Raji (cell line): ENCODE results near the gene WWOX.

Experiments
- POLR2A ChIP-seq: IDR thresholded peaks from 2 replicates; pipeline ENCODE4 v1.6.1; 2011; ENCODE audit warnings: low read depth, low read length, control low read depth; ENCODE audit not compliant: insufficient read depth

Gene WWOX

DNA sequence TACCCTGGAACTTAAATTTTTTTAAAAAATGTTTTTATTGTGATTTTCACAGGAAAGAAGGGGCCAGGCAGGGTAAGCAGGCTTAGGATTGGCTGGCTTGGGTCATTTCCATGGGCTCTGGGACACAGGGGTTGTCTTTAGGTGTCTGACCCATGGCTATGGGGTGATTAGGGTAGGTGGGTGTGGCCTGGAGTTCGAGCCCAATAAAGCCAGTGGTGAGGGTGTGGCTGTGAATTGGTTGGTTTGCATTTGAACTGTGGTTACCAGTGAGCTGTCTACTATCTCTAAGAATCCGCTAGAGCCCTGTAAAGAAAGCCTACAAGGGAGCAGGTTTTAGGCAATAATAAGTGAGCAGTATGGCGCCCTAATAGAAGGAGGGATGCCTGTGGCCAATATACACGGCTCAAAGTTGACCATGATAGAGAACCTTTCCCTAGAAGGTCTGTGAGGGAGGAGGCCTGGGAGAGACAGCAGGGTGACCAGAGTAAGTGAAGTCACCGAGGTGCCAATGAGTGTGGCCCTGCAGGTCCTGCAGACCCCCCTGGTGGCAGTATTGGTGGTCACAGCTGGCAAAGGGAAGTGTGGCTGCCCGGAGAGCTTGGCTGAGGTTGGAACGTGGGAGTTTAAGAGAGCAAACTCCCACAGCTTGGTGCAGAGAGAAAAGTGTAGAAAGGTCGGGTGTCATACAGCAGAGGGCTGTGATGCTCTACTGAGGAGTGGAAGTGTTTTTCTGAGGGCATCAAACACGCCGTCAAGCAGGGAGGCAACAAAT lies 454.0 kb downstream of the WWOX start:
- no peak for TF ChIP-seq POLR2A

DNA sequence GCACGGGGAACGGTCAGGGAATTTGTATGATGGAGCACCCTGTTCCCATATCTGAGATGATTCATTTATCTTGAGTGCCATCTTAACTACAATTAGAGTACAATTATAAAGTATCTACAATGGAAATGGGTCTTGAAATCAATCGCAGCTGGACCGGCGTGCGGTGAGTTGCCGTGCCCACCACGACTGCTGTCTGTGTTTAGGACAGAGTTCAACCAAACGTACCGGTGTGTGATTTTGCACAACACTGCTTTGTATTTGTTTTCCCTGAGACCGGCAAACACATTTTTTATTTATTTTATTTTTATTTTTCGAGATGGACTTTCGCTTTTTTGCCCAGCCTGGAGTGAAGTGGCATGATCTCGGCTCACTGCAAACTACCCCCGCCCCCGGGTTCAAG lies 457.0 kb downstream of the WWOX start:
- no peak for TF ChIP-seq POLR2A

DNA sequence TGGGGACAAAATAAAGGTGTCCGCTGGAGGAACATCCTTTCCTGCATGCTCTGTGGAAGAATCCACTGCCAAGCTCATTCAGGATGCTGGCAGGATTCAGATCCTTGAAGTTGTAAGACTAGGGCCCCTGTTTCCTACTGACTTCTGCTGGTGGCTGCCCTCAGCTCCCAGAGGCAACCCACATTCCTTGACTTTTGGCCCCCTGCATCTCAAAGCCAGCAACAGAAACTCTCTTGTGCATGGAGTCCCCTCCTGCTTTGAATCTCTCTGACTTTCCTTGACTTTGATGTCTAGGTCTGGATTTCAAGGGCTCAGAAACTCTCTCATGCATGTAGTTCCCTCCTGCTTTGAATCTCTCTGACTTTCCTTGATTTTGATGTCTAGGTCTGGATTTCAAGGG lies 461.5 kb downstream of the WWOX start:
- TF ChIP-seq POLR2A, result no peak

DNA sequence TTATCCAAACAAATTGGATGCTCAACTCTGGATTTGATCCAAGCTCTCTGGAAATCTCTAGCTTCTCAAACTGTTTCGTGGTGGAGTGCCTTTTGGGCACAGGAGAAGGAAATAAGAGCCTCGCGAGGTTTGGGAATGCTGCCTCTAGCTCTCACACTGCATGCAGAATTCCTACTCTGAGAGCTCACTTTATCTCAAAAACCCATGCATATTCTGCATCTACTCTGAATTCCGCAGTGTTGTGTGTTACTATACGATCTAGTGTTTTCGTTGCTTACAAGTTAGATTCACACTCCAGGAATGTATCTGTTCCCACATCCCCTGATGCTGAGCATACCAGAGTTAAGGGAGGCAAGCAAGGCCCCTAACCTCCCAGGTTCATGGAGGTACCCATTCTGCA lies 462.7 kb downstream of the WWOX start:
- no peak for TF ChIP-seq POLR2A

DNA sequence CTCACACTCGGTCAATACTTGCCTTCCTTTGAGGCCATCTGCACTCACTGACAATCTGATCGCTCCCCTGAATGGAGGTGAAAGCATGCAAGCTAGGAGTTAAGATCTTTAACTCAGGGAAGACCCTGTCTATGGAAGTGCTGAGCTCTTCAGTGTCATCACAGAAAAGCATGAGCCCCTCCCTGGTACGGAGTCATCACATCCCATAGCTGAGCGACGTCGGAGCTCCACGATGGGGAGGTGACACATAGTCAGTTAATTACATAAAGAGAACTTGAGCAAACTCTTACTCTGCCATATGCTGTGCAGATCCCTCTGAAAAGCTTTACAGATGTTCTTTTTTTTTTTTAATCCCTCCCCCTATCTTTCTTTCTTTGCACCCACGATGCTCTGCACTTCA lies 463.2 kb downstream of the WWOX start:
- no peak for TF ChIP-seq POLR2A

DNA sequence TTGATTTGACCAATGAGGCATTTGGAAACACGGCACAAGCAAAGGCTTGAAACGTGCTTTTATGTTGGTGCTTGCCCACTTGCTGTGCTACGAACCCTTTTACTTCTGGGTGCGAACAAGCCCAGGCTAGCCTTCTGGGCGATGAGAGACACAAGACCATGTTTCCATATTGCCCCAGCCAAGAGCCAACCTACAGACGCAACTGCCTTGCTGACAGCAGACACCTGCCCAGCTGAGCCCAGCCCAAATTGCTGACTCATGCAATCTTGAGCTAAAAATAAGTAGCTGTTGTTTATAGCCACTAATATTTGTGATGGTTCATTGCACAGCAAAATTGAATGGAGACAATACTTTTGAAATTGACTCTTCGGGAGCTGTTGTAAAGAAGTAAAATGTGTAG lies 464.5 kb downstream of the WWOX start:
- TF ChIP-seq POLR2A, result no peak

DNA sequence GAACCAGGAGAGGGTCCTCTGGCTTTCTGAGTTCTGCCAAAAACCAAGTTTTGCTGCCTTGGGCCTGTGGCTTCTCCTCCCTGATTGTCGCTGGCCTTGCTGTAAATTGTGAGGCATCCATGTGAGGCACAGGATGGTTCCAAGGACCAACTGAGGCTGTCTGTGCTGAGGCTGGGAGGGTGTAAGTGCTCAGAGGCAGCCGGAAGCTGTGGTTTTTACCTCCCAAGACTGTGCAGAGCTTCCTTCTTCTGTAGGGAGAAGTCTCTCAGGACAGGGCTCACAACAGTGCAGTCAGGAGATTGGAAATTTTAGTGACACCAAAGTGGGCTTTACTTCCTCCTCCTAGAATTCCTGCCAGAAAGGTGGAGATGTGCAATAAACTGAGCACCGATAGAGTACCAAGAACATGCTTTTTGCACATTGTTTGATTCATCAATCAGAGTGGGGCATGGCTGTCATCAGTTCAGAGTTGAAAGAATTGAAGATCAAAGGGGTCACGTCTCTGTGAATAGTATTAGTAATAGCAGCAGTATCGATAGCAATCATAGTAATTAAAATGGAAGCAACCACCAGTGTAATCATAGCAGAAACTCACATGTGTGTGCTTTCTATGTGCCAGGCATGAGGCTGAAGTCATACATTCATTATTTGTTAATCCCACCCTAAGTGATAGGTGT lies 467.1 kb downstream of the WWOX start:
- no peak for TF ChIP-seq POLR2A

DNA sequence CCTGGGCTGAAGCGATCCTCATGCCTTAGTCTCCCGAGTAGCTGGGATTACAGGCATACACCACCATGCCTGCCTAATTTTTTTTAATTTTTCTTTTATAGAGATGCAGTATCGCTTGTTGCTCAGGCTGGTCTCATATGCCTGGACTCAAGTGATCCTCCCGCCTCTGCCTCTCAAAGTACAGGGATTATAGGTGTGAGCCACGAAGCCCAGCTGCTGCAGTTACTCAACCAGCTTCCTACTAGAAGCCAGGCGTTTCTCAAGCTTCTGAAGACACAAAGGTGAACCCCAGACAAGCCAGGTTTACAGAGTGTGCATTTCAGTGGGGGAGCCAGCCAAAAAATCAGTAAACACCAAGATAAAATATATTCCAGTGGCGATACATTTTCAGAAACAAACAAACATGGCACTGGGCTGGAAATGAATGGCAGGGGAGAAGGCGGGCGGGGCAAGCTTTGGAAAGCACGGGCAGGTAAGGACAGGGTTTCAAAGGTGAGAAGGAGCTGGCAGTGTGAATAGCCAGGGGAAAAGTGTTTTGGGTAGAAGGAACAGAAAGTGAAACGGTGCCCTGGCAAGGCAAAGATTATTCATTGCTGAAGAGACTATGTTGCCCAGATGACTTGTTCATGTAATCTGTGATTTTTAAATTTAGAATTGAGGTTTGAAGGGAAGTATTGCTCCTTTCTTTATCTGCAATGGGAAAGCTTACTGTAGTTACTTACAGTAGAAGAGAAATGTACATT lies 471.1 kb downstream of the WWOX start:
- TF ChIP-seq POLR2A, result no peak

DNA sequence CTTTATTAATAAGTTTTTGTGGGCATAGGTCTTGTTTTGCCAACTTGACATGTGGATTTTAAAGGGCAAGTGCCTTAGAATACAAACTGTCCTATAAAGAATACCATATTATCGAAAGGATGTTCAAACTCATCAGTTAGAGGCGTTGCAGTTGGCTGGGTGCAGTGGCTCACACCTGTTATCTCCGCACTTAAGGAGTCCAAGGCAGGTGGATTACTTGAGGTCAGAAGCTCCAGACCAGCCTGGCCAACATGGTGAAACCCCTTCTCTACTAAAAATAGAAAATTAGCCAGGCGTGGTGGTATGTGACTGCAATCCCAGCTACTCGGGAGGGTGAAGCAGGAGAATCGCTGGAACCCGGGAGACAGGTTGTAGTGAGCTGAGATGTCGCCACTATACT lies 472.0 kb downstream of the WWOX start:
- no peak for TF ChIP-seq POLR2A

DNA sequence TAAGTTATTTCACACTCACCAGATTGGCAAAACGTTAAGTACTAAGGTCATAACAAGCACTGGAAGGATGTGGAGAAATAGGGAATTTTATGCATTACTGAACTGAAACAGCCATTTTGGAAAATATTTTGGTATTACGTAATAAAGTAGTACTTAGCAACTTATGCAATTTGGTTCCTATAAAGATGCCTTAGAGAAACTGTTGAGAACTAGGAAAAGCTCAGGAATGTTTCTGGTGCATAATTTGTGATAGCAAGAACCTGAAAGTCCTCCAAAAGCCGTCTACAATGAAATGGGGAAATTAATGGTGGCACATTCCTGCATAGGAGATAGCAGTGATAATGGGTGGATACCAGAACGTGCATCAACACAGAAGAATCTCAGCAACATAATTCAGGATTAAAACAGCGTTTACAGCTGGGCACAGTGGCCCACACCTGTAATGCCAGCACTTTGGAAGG lies 472.5 kb downstream of the WWOX start:
- TF ChIP-seq POLR2A, result no peak

DNA sequence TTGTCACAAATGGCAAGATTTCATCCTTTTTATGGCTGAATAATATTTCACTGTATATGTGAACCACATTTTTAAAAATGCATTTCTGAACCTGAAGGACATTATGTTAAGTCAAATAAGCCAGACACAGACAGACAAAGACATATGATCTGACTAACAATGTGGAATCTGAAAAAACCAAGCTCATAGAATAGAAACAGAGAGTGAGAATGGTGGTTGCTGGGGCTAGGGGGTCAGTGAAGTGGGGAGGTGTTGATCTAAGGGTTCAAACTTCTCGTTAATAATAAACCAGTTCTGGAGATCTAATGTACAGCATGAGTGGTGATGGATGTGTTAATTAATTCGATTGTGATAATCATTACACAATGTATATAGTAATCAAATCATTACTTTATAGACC lies 475.1 kb downstream of the WWOX start:
- no peak for TF ChIP-seq POLR2A

DNA sequence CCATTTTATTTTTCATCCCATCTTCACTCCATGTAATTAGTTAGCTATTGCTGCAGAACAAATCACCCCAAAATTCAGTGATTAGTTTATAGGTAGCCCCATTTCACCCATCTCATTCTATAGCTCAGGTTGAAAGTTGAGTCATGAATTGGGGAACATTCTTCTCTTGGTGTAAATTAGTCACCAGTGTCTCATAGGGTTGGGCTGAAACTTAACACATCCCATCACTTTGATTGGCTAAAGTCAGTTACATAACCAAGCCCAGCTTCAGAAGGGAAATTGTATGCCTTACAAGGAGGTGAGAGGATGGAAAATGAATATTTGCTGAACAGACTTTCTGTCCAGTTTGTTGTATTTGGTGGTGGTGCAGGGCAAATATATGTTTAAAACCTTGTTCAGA lies 477.5 kb downstream of the WWOX start:
- TF ChIP-seq POLR2A, result no peak

DNA sequence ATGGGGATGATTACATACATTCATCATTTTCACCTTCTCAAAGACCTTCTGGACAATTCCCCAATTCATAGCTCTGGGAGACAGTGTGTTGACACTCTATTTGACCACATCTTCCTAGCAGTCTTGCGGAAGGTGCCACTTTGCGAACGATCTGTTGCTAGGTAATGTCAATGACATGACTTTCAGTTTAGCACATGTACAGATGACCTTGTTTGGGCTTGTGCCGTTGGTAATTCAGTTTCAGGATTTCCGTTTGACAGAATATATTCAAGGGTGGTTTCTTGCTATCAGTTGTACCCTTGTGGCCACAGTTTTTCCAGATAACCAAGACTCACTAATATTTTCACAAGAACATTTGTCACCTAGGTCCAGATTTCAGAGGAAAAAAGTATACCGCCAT lies 478.2 kb downstream of the WWOX start:
- no peak for TF ChIP-seq POLR2A

DNA sequence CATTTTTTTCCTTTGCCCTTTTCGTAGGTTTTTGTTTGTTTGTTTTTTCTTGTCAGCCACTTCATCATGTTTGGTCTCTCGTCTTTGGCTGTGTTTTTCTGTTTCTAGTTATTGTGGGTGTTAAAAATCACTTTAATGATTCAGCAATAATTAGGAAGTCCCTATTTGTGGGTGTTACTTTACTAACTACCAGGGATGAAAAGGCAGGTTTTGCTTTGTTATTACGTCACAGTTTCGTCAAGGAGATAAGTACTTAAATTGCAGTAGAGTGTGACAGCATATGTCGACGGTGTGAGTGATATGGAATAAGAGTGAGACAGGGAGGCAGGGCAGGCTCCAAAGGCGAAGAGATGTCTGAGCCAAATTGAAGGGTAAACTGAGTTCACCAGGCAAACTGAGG lies 479.6 kb downstream of the WWOX start:
- TF ChIP-seq POLR2A, result no peak

DNA sequence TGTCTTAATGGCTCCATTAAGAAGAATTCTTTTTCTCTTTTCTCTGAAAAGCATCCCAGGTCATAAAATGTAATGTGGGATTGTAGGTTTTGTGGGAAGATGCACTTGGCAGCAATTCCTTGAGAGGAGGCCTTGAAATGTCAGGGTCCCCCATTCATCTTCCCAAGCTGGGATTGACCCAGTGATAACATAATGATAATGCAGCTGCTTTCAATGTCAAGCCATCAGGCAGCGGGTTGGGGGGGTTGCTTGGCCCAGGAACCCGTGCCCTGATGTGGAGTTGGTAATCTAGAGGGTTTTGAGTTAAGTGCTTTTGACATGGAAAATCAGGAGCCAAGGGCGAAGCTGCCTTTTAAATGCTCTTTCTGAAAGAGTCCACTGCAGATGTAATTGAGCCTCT lies 484.0 kb downstream of the WWOX start:
- TF ChIP-seq POLR2A, result no peak

DNA sequence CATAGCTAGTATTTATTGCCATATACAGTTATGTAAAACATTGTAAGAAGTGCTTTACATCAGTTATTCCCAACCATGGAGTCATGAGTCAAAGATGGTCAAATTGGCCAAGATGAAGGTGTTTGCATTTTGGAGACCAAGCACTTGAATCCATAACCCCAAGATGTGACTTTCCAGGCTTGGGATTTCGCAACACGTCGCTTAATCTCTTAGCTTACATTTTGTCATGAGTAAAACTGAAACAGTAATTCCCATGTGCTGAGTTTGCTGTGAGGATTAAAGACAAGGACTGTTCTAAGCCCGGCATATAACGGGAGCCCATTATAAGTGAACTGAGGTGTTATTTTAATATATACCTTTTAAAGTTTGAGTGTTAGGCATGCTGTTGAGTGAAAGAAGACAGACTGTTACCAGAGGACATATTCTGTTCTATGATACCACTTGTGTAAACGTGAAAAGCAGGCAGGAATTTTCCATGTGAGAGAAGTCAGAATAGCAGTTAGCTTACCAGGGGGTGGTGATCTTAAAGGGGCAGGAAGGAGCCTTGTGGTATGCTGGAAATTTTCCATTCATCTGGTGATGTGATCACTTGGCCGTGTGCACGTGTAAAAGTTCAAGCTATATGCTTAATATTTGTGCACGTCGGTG lies 484.9 kb downstream of the WWOX start:
- TF ChIP-seq POLR2A, result no peak

DNA sequence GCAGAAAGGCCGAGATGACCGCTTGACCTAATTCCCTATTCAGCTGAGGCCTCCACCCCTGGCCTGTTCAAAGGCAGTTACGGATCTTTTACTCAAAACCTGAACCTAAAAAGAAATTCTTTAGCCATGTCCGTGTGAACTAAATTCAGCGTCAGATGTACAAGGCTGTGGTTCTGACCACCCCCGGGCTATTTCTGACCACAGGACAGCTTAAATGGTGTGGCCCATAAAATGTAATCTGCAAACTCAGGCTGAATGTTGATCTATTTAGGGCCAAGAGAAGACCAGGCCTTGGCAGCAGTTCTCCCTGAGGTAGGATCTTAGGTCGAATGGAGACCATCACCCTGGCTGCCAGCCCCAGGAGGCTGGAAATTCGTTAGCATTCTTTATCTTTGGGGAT lies 485.5 kb downstream of the WWOX start:
- no peak for TF ChIP-seq POLR2A
